K562 (cell line): ENCODE data around the gene PELI2. TPM values are rescaled to one million over a fixed set of nuclear protein-coding genes. Genes with fewer than 3 reads are reported as not detected.

Experiments used
- ATAC-seq: fragments of 200-7000 bp; cut with Tn5 transposase; 3 replicates; pipeline ENCODE4 v1.9.1; 2020; ENCODE audit warnings: moderate library complexity
- BruUV-seq: library from RNA; stranded (reverse); fragments of 400-500 nt; replicated peaks from 2 replicates; lab custom pipeline; 2021; lab: Mats Ljungman, UMichigan
- CTCF ChIA-PET: fragments of 300-600 bp; formaldehyde crosslinking; extraction: SDS; loops from one replicate; lab custom pipeline; 2021; ENCODE audit warnings: low intra/inter-chr PET ratio; lab: Yijun Ruan, JAX
- POLR2A ChIA-PET: fragments of 300-600, 350-650 bp; sonication (Branson Sonifier 250); formaldehyde crosslinking; extraction: SDS; loops from one replicate; lab custom pipeline; 2021; ENCODE audit warnings: antibody characterized with exemption, inconsistent platforms; lab: Yijun Ruan, JAX
- DNase-seq, 4 experiments: peaks; one replicate each; pipeline versions ENCODE4 v3.0.0 to v3.0.0-alpha.2; 2011 to 2018; ENCODE audit warnings: low spot score in 3 of 4, mixed read lengths in 3 of 4; ENCODE audit errors: extremely low read depth in 1 of 4
- FAIRE-seq: peaks from 2 replicates; lab custom pipeline; 2011; peaks lifted over from hg19 to GRCh38; lab: Jason Lieb, UNC
- H2AFZ ChIP-seq: 2 replicates; pipeline ENCODE4 v1.6.0; 2011; ENCODE audit warnings: low read depth, low read length, control low read depth, inconsistent platforms
- H3K27ac ChIP-seq: fragments of 200-600 bp; 3 replicates; pipeline ENCODE4 v1.8.0; 2011; ENCODE audit warnings: low read depth, mild to moderate bottlenecking, control low read depth, inconsistent platforms, low read length, moderate library complexity, mixed read lengths; ENCODE audit errors: extremely low read depth
- H3K27me3 ChIP-seq, 2 experiments: fragments of 300-600 bp in 1 of 2; 2 replicates in 1 of 2; 3 replicates in 1 of 2; pipeline versions ENCODE4 v1.6.0 to v1.8.0; 2011; ENCODE audit warnings: inconsistent platforms in 2 of 2, low read length in 2 of 2, mild to moderate bottlenecking in 1 of 2, mixed read lengths in 1 of 2, moderate library complexity in 1 of 2; ENCODE audit not compliant: control insufficient read depth in 2 of 2, insufficient read depth in 2 of 2
- H3K36me3 ChIP-seq: fragments of 300-600 bp; 3 replicates; pipeline ENCODE4 v1.8.0; 2011; ENCODE audit warnings: mild to moderate bottlenecking, low read length, inconsistent platforms; ENCODE audit not compliant: control insufficient read depth, insufficient read depth
- H3K4me1 ChIP-seq, 2 experiments: fragments of 200-600 bp in 1 of 2; replicated peaks in 1 of 2; 2 replicates in 1 of 2; 3 replicates in 1 of 2; pipeline versions ENCODE4 v1.5.1 to v1.8.0; 2011; ENCODE audit warnings: inconsistent platforms in 2 of 2, low read length in 2 of 2, mild to moderate bottlenecking in 1 of 2, mixed read lengths in 1 of 2, moderate library complexity in 1 of 2; ENCODE audit not compliant: control insufficient read depth in 2 of 2, insufficient read depth in 2 of 2
- H3K4me2 ChIP-seq: 2 replicates; pipeline ENCODE4 v1.6.1; 2011; ENCODE audit warnings: low read length, control low read depth, inconsistent platforms, mixed read lengths; ENCODE audit not compliant: insufficient read depth
- H3K4me3 ChIP-seq: fragments of 200-600 bp; sonication (generic), shearing (Covaris generic); 2 replicates; pipeline ENCODE4 v1.5.1; 2016; ENCODE audit warnings: control low read depth, inconsistent platforms
- H3K79me2 ChIP-seq: fragments of 200-600 bp; 3 replicates; pipeline ENCODE4 v1.8.0; 2011; ENCODE audit warnings: low read length, inconsistent platforms; ENCODE audit not compliant: control insufficient read depth, insufficient read depth
- H3K9ac ChIP-seq, 2 experiments: 2 replicates each; pipeline versions ENCODE4 v1.6.0 to v1.6.1; 2011; ENCODE audit warnings: low read depth in 2 of 2, low read length in 2 of 2, control low read depth in 1 of 2, inconsistent platforms in 1 of 2, mild to moderate bottlenecking in 1 of 2, mixed read lengths in 1 of 2; ENCODE audit not compliant: insufficient read depth in 1 of 2
- H3K9me1 ChIP-seq: one replicate; pipeline ENCODE4 v1.6.0; 2011; ENCODE audit warnings: inconsistent platforms, mild to moderate bottlenecking, low read length, moderate library complexity; ENCODE audit not compliant: control insufficient read depth, insufficient read depth
- H3K9me3 ChIP-seq: replicated peaks from 2 replicates; pipeline ENCODE4 v1.5.1; 2011; ENCODE audit warnings: low read depth, low read length, inconsistent platforms; ENCODE audit not compliant: control insufficient read depth, insufficient read depth
- H4K20me1 ChIP-seq: replicated peaks from 2 replicates; pipeline ENCODE4 v1.6.1; 2011; ENCODE audit warnings: low read length, inconsistent platforms, mixed read lengths; ENCODE audit not compliant: control insufficient read depth, insufficient read depth
- KAT2B ChIP-seq: IDR thresholded peaks from one replicate; pipeline ENCODE4 v1.6.1; 2012; ENCODE audit warnings: low read depth, mild to moderate bottlenecking, control low read depth, inconsistent platforms, low read length, moderate library complexity
- MEF2A ChIP-seq: IDR thresholded peaks from 2 replicates; pipeline ENCODE4 v1.6.1; 2011; ENCODE audit warnings: low read depth, mild to moderate bottlenecking, low read length, moderate library complexity; ENCODE audit not compliant: control insufficient read depth
- MYC ChIP-seq, 2 experiments: fragments of 250-450 bp in 1 of 2; sonication (Bioruptor Pico) in 1 of 2; IDR thresholded peaks; 2 replicates each; pipeline versions ENCODE4 v1.5.1 to v1.6.1; 2012 to 2021; ENCODE audit warnings: low read depth in 2 of 2, borderline replicate concordance in 1 of 2, improper control_type of control experiment in 1 of 2, low read length in 1 of 2, mild to moderate bottlenecking in 1 of 2, moderate library complexity in 1 of 2
- NCOA2 ChIP-seq, 2 experiments: fragments of 450-650 bp; IDR thresholded peaks; 2 replicates each; pipeline ENCODE4 v1.6.1; 2018; ENCODE audit warnings: mild to moderate bottlenecking in 2 of 2, moderate library complexity in 1 of 2; ENCODE audit not compliant: partially characterized antibody in 2 of 2
- NR3C1 ChIP-seq: sonication (generic); formaldehyde crosslinking; IDR thresholded peaks from 2 replicates; pipeline ENCODE4 v1.8.1; 2022; ENCODE audit warnings: missing genetic modification reagents
- PHF20 ChIP-seq: fragments of 450-650 bp; IDR thresholded peaks from 2 replicates; pipeline ENCODE4 v1.6.1; 2018; ENCODE audit not compliant: partially characterized antibody
- RBM14 ChIP-seq: fragments of 200-400 bp; formaldehyde crosslinking; IDR thresholded peaks from 2 replicates; pipeline ENCODE4 v1.6.1; 2018; ENCODE audit warnings: low read depth, mild to moderate bottlenecking, low read length, moderate library complexity, borderline replicate concordance; ENCODE audit not compliant: insufficient read depth
- TRIM24 ChIP-seq, 2 experiments: fragments of 450-650 bp; IDR thresholded peaks; 2 replicates each; pipeline ENCODE4 v1.6.1; 2016
- U2AF1 ChIP-seq: fragments of 200-400 bp; formaldehyde crosslinking; optimal IDR thresholded peaks from 2 replicates; pipeline ENCODE3; 2017; ENCODE audit warnings: mild to moderate bottlenecking, low read depth, low read length, moderate library complexity
- ZBTB34 ChIP-seq: fragments of 250-450 bp; sonication (Bioruptor Pico); IDR thresholded peaks from 2 replicates; pipeline ENCODE4 v1.8.0; 2021; ENCODE audit warnings: mild to moderate bottlenecking, moderate library complexity
- ZC3H4 ChIP-seq: sonication (generic); formaldehyde crosslinking; IDR thresholded peaks from 2 replicates; pipeline ENCODE4 v1.9.0; 2021; ENCODE audit warnings: missing genetic modification reagents, borderline replicate concordance
- ZNF707 ChIP-seq: fragments of 250-450 bp; sonication (Bioruptor Pico); conservative IDR thresholded peaks from 2 replicates; pipeline ENCODE4 v1.8.0; 2022; ENCODE audit warnings: inconsistent platforms, mild to moderate bottlenecking, moderate library complexity
- WGBS: fragments of 100-300 bp; shearing (Covaris generic); methylation state at CpG from one replicate; pipeline ENCODE4 v1.1.6; 2016; ENCODE audit warnings: low coverage, mixed read lengths; ENCODE audit not compliant: insufficient coverage; ENCODE audit errors: missing lambda C conversion rate; 5-methylcytosine and 5-hydroxymethylcytosine counted together
- in situ Hi-C: fragments of 300-500 bp; cut with MboI; formaldehyde crosslinking; loops from 4 replicates; pipeline ENCODE4 v1.15.0; 2018; ENCODE audit warnings: inconsistent platforms, mixed read lengths
- intact Hi-C: fragments of 100-400 bp; cut with micrococcal nuclease; formaldehyde crosslinking; loops from 2 replicates; pipeline ENCODE4 v1.14.2; 2022
- polyA plus RNA-seq, 8 experiments: library from polyadenylated mRNA; depleted of rRNA in 4 of 8; stranded (reverse) in 5 of 8; unstranded in 3 of 8; fragments of >200 nt; fragmentation: Nextera tagmentation in 2 of 8; fragmentation: Illumina TruSeq in 1 of 8; extraction: Ambion mirVana in 2 of 8; extraction: Trizol in 1 of 8; gene quantifications; 2 replicates each; pipeline versions ENCODE4 v1.2.1 to v1.2.3, GENCODE V29; 2011 to 2014; ENCODE audit warnings: inconsistent platforms in 1 of 8, missing spikeins in 1 of 8
- total RNA-seq, 7 experiments: library from RNA; depleted of rRNA in 6 of 7; stranded (reverse); fragments of >200 nt in 6 of 7; fragmentation: Illumina TruSeq in 2 of 7; extraction: Trizol in 2 of 7; gene quantifications; 2 replicates each; pipeline versions ENCODE4 v1.2.1 to v1.2.3, GENCODE V29; 2011 to 2021; ENCODE audit warnings: low replicate concordance in 1 of 7

The PELI2 gene
- total and polyA plus RNA-seq, 9 of the 15 experiments (the other 6 are each of a cell fraction or from before 2014, with no cell fraction given), result 0.20 to 1.5 (median 0.44) TPM

GRCh38 chr14:56293506-56293905 lies 175.3 kb downstream of the PELI2 start:
- H2AFZ ChIP-seq, result no peak overlapping the region
- DNase-seq, result no peak
- TF ChIP-seq NCOA2 (IDR thresholded peaks at IDR 0.05; ENCODE audit: partially characterized antibody in 2 of 2) (no peak), ZBTB34 (no peak), KAT2B (no peak), U2AF1 (no peak), RBM14 (no peak), MEF2A (no peak), PHF20 (no peak), MYC (IDR thresholded peaks at IDR 0.05; ENCODE audit: low read depth, low read length) (no peak), MYC (CRISPR knock-in tag; IDR thresholded peaks at IDR 0.05; ENCODE audit: borderline replicate concordance, low read depth) (no peak), NR3C1 (no peak), TRIM24 (IDR thresholded peaks at IDR 0.05) (no peak), ZC3H4 (CRISPR knock-in tag) (no peak), ZNF707 (CRISPR knock-in tag) (no peak)
- TF ChIP-seq, all 486 proteins: peak for 0
- Histone ChIP-seq H3K4me2 (no peak overlapping the region), H3K4me1 (no peaks in the 10 kb centered on the region), H3K9me1 (no peaks in the 10 kb centered on the region), H3K9me3 (no peaks in the 10 kb centered on the region), H3K9ac (no peak overlapping the region), H3K27me3 (peaks cover 0 to 31% of the 10 kb centered on the region in 2 experiments; a peak in 3 of 5 replicates), H3K27ac (no peak overlapping the region), H3K4me3 (no peak overlapping the region), H3K36me3 (no peaks in the 10 kb centered on the region), H4K20me1 (no peaks in the 10 kb centered on the region), H3K79me2 (no peaks in the 10 kb centered on the region)
- ChIA-PET POLR2A (interaction anchor here (1.1 kb wide), 1 partner anchor 10 kb away, joined by 5 read pairs; no protein-coding TSS in a partner anchor), CTCF (no interaction called here)
- WGBS, result 0% methylated on average over 2 of the region's 2 CpGs
- FAIRE-seq (no peak), ATAC-seq (no peak)
- intact Hi-C loops, result no loop called here
- in situ Hi-C loops, result no loop called here
- no TSS peak for BruUV-seq
